IMR-90 (cell line): ENCODE data around the gene BMP8A. TPM values are rescaled to one million over a fixed set of nuclear protein-coding genes. Genes with fewer than 3 reads are reported as not detected.

Experiments used
- ATAC-seq: fragments of 200-7000 bp; cut with Tn5 transposase; 2 replicates; pipeline ENCODE4 v1.9.1; 2020; ENCODE audit warnings: low read depth, mild to moderate bottlenecking, moderate library complexity
- BruUV-seq: library from RNA; stranded (reverse); fragments of 400-500 nt; replicated peaks from 2 replicates; lab custom pipeline; 2021; lab: Mats Ljungman, UMichigan
- CTCF ChIA-PET: fragments of 300-600 bp; formaldehyde crosslinking; extraction: SDS; loops from one replicate; lab custom pipeline; 2021; ENCODE audit warnings: antibody characterized with exemption; lab: Yijun Ruan, JAX
- POLR2A ChIA-PET: fragments of 300-600 bp; sonication (Branson Sonifier 250); formaldehyde crosslinking; loops from one replicate; lab custom pipeline; 2022; ENCODE audit warnings: antibody characterized with exemption; ENCODE audit not compliant: unreplicated experiment; lab: Charles Lee
- DNase-seq: peaks from one replicate; pipeline ENCODE4 v3.0.0; 2013
- H2AFZ ChIP-seq: replicated peaks from 2 replicates; pipeline ENCODE3; 2013; ENCODE audit warnings: low read length, mild to moderate bottlenecking; ENCODE audit not compliant: poor library complexity
- H2AK5ac ChIP-seq: 2 replicates; pipeline ENCODE4 v1.6.1; 2013; ENCODE audit warnings: low read depth, low read length, inconsistent platforms
- H2AK9ac ChIP-seq: replicated peaks from 2 replicates; pipeline ENCODE3; 2013; ENCODE audit warnings: mild to moderate bottlenecking, low read depth, low read length, moderate library complexity; ENCODE audit not compliant: poor library complexity
- H2BK120ac ChIP-seq: 2 replicates; pipeline ENCODE4 v1.6.1; 2013; ENCODE audit warnings: low read depth, low read length, inconsistent platforms
- H2BK15ac ChIP-seq: 3 replicates; pipeline ENCODE4 v1.6.1; 2013; ENCODE audit warnings: low read depth, low read length, inconsistent platforms
- H2BK20ac ChIP-seq: 2 replicates; pipeline ENCODE4 v1.6.1; 2013; ENCODE audit warnings: low read depth, mild to moderate bottlenecking, inconsistent platforms, low read length, moderate library complexity
- H2BK5ac ChIP-seq: 2 replicates; pipeline ENCODE4 v1.6.1; 2013; ENCODE audit warnings: mild to moderate bottlenecking, low read depth, low read length, inconsistent platforms; ENCODE audit not compliant: poor library complexity, severe bottlenecking
- H3K14ac ChIP-seq: replicated peaks from 2 replicates; pipeline ENCODE4 v1.6.1; 2013; ENCODE audit warnings: low read depth, low read length, inconsistent platforms
- H3K18ac ChIP-seq: 2 replicates; pipeline ENCODE4 v1.6.1; 2013; ENCODE audit warnings: low read depth, low read length, control low read depth
- H3K23ac ChIP-seq: 2 replicates; pipeline ENCODE4 v1.6.1; 2013; ENCODE audit warnings: low read depth, low read length, inconsistent platforms
- H3K27ac ChIP-seq: 2 replicates; pipeline ENCODE4 v1.5.1; 2013; ENCODE audit warnings: mild to moderate bottlenecking, control low read depth, low read length; ENCODE audit not compliant: insufficient read depth
- H3K27me3 ChIP-seq: 2 replicates; pipeline ENCODE4 v1.6.1; 2013; ENCODE audit warnings: low read length; ENCODE audit not compliant: control insufficient read depth, insufficient read depth
- H3K36me3 ChIP-seq: 2 replicates; pipeline ENCODE4 v1.6.1; 2013; ENCODE audit warnings: low read length, mixed read lengths; ENCODE audit not compliant: control insufficient read depth, insufficient read depth
- H3K4ac ChIP-seq: 2 replicates; pipeline ENCODE4 v1.6.1; 2013; ENCODE audit warnings: low read depth, low read length, inconsistent platforms
- H3K4me1 ChIP-seq: 2 replicates; pipeline ENCODE4 v1.6.1; 2013; ENCODE audit warnings: low read length, mixed read lengths; ENCODE audit not compliant: control insufficient read depth, insufficient read depth
- H3K4me2 ChIP-seq: 2 replicates; pipeline ENCODE4 v1.6.1; 2013; ENCODE audit warnings: low read depth, mild to moderate bottlenecking, control low read depth, low read length, moderate library complexity
- H3K4me3 ChIP-seq: 2 replicates; pipeline ENCODE4 v1.5.1; 2013; ENCODE audit warnings: low read depth, mild to moderate bottlenecking, control low read depth, low read length, moderate library complexity; ENCODE audit not compliant: insufficient read depth
- H3K56ac ChIP-seq: 2 replicates; pipeline ENCODE4 v1.6.1; 2013; ENCODE audit warnings: low read length, inconsistent platforms; ENCODE audit not compliant: insufficient read depth; ENCODE audit errors: extremely low read depth
- H3K79me1 ChIP-seq, 2 experiments: 2 replicates each; pipeline ENCODE4 v1.6.1; 2013; ENCODE audit warnings: low read length in 2 of 2, inconsistent platforms in 1 of 2, low read depth in 1 of 2
- H3K9ac ChIP-seq: 2 replicates; pipeline ENCODE4 v1.6.1; 2013; ENCODE audit warnings: low read depth, low read length, control low read depth
- H3K9me1 ChIP-seq: 2 replicates; pipeline ENCODE4 v1.6.1; 2013; ENCODE audit warnings: low read length, inconsistent platforms; ENCODE audit not compliant: insufficient read depth
- H3K9me3 ChIP-seq: 2 replicates; pipeline ENCODE4 v1.6.1; 2013; ENCODE audit warnings: low read length; ENCODE audit not compliant: control insufficient read depth, insufficient read depth
- H4K20me1 ChIP-seq: 2 replicates; pipeline ENCODE4 v1.6.1; 2013; ENCODE audit warnings: low read length, inconsistent platforms; ENCODE audit not compliant: insufficient read depth
- H4K5ac ChIP-seq: 2 replicates; pipeline ENCODE4 v1.6.1; 2013; ENCODE audit warnings: mild to moderate bottlenecking, low read depth, low read length, control low read depth
- H4K8ac ChIP-seq, 2 experiments: 2 replicates each; pipeline ENCODE4 v1.6.1; 2013; ENCODE audit warnings: low read depth in 2 of 2, low read length in 2 of 2, control low read depth in 1 of 2, inconsistent platforms in 1 of 2
- H4K91ac ChIP-seq: 2 replicates; pipeline ENCODE4 v1.6.1; 2013; ENCODE audit warnings: low read depth, low read length, inconsistent platforms; ENCODE audit not compliant: insufficient read depth
- CEBPB ChIP-seq: IDR thresholded peaks from 2 replicates; pipeline ENCODE4 v1.6.1; 2012; ENCODE audit warnings: low read depth, low read length, improper control_type of control experiment
- CHD1 ChIP-seq: IDR thresholded peaks from 2 replicates; pipeline ENCODE4 v1.6.1; 2012; ENCODE audit warnings: low read depth, low read length, improper control_type of control experiment
- MAZ ChIP-seq: IDR thresholded peaks from 2 replicates; pipeline ENCODE4 v1.6.1; 2012; ENCODE audit warnings: low read depth, mild to moderate bottlenecking, low read length, improper control_type of control experiment, moderate library complexity, borderline replicate concordance
- RAD21 ChIP-seq: IDR thresholded peaks from 2 replicates; pipeline ENCODE4 v1.6.1; 2012; ENCODE audit warnings: low read length, improper control_type of control experiment
- SMC3 ChIP-seq: fragments of 150-350 bp; IDR thresholded peaks from 2 replicates; pipeline ENCODE4 v1.6.1; 2016; ENCODE audit warnings: low read depth, mild to moderate bottlenecking, antibody characterized with exemption, low read length, moderate library complexity
- WGBS, 2 experiments: methylation state at CpG; one replicate each; pipeline versions ENCODE4 v1.1.5 to v1.1.7; 2013; ENCODE audit warnings: missing lambda C conversion rate in 2 of 2; ENCODE audit not compliant: insufficient read length in 1 of 2; ENCODE audit errors: extremely low coverage in 2 of 2; 5-methylcytosine and 5-hydroxymethylcytosine counted together
- dilution Hi-C: fragments of 300-500 bp; cut with HindIII; formaldehyde crosslinking; loops from one replicate; pipeline ENCODE4 v1.14.3; 2018; ENCODE audit warnings: low sequenced_read_pairs; ENCODE audit not compliant: unreplicated experiment
- in situ Hi-C: fragments of 300-500 bp; cut with MboI; formaldehyde crosslinking; loops from 3 replicates; pipeline ENCODE4 v1.14.3; 2019; ENCODE audit warnings: low sequenced_read_pairs, inconsistent platforms, mixed read lengths
- intact Hi-C: fragments of 100-400 bp; cut with micrococcal nuclease; formaldehyde crosslinking; loops from 2 replicates; pipeline ENCODE4 v1.10.0; 2022
- polyA plus RNA-seq, 3 experiments: library from polyadenylated mRNA; depleted of rRNA; stranded (reverse); fragments of >200 nt; gene quantifications; 2 replicates each; pipeline ENCODE4 v1.2.3, GENCODE V29; 2012; ENCODE audit warnings: low replicate concordance in 1 of 3
- total RNA-seq: library from RNA; depleted of rRNA; stranded (reverse); fragments of >200 nt; gene quantifications from 2 replicates; pipeline ENCODE4 v1.2.3, GENCODE V29; 2012
- TF ChIP-seq, protein P1 (sequence below): conservative IDR thresholded peaks from 2 replicates; pipeline ENCODE4 v1.5.1; 2012; ENCODE audit warnings: mild to moderate bottlenecking, low read depth, low read length, improper control_type of control experiment
- TF ChIP-seq, protein P2 (sequence below): fragments of 150-350 bp; IDR thresholded peaks from 2 replicates; pipeline ENCODE4 v1.6.1; 2017; ENCODE audit warnings: mild to moderate bottlenecking, antibody characterized with exemption, low read length, low read depth

BMP8A gene
- total and polyA plus RNA-seq, 2 of the 4 experiments (the other 2 are of a cell fraction), result not detected

DNA sequence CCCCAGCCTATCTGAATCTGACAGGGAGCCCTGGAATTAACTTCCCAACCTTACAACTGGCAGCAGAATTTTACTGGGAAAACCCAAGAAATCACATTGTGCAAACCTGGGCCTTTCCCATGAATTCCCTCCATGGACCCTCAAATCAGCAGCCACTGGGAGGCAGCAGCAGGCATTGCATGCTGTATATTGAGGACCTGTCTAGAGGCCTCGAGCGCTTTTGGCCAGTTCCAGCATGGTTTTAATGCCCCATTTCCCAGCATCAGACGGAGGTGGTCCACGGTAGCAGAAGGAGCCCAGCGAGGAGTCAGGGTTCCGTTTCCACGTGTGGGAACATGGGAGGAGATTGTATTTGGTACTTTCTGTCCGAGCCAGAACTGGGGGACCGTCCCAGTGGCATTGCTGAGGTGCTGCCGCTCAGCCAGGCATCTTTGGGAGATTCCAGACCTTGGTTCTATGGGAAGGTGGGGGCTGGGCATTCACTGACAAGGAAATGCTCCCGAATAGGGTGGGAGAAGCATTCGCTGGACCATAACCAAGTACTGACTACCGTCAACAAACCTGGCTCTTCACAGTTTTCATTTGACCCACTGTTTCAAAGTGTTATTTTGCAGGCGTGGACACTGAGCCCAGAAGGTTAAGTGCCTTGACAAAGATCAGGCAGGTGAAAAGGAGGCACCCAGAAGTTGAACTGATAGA, 15.9 kb downstream of the BMP8A start:
- Histone ChIP-seq H2AK9ac (no peak overlapping the region), H3K18ac (no peak overlapping the region), H4K91ac (no peak overlapping the region), H3K14ac (no peak overlapping the region), H3K9ac (no peak overlapping the region), H3K36me3 (no peaks in the 10 kb centered on the region), H3K27me3 (peaks cover 3% of the 10 kb centered on the region; the same call in 1 of the 2 replicates), H3K4me3 (no peak overlapping the region), H2AFZ (no peak overlapping the region), H3K56ac (no peak overlapping the region), H3K23ac (no peak overlapping the region), H3K4ac (no peak overlapping the region), H2BK120ac (no peak overlapping the region), H2BK5ac (no peak overlapping the region), H2BK15ac (no peak overlapping the region), H3K27ac (no peak overlapping the region), H3K4me1 (no peaks in the 10 kb centered on the region; the same call in 1 of the 2 replicates), H3K79me1 (no peaks in the 10 kb centered on the region), H2AK5ac (no peak overlapping the region), H4K5ac (no peak overlapping the region), H4K8ac (no peak overlapping the region), H4K20me1 (no peaks in the 10 kb centered on the region), H3K9me3 (no peaks in the 10 kb centered on the region; the same call in 1 of the 2 replicates), H2BK20ac (no peak overlapping the region), H3K4me2 (no peak overlapping the region), H3K9me1 (no peaks in the 10 kb centered on the region)
- in situ Hi-C loops (loop anchor here (10.0 kb wide), 1 partner anchor 207 kb away; no protein-coding TSS in a partner anchor), intact Hi-C loops (no loop called here), dilution Hi-C loops (no loop called here)
- ATAC-seq (peak; percentile 66), DNase-seq (no peak)
- POLR2A ChIA-PET, result no interaction called here
- CTCF ChIA-PET, result no interaction called here
- no peak for TF ChIP-seq CEBPB
- TF ChIP-seq CHD1, result no peak
- TF ChIP-seq SMC3, result peak; percentile 26; the same call in 1 of the 2 replicates
- TF ChIP-seq RAD21, result 0 out of 2 replicates have a peak, but pooled peaks have one; percentile 17
- TF ChIP-seq MAZ, result no peak
- TF ChIP-seq, protein P1, sequence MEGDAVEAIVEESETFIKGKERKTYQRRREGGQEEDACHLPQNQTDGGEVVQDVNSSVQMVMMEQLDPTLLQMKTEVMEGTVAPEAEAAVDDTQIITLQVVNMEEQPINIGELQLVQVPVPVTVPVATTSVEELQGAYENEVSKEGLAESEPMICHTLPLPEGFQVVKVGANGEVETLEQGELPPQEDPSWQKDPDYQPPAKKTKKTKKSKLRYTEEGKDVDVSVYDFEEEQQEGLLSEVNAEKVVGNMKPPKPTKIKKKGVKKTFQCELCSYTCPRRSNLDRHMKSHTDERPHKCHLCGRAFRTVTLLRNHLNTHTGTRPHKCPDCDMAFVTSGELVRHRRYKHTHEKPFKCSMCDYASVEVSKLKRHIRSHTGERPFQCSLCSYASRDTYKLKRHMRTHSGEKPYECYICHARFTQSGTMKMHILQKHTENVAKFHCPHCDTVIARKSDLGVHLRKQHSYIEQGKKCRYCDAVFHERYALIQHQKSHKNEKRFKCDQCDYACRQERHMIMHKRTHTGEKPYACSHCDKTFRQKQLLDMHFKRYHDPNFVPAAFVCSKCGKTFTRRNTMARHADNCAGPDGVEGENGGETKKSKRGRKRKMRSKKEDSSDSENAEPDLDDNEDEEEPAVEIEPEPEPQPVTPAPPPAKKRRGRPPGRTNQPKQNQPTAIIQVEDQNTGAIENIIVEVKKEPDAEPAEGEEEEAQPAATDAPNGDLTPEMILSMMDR, result peak; percentile 32
- TF ChIP-seq, protein P2, sequence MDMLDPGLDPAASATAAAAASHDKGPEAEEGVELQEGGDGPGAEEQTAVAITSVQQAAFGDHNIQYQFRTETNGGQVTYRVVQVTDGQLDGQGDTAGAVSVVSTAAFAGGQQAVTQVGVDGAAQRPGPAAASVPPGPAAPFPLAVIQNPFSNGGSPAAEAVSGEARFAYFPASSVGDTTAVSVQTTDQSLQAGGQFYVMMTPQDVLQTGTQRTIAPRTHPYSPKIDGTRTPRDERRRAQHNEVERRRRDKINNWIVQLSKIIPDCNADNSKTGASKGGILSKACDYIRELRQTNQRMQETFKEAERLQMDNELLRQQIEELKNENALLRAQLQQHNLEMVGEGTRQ, result no peak
- no TSS peak for BruUV-seq
- 87% methylated on average over 3 of the region's 14 CpGs; no CpG with 5 or more reads in 1 of the 2 experiments for WGBS, 2 experiments
